ENCODE results near the gene KARS1. TPM values are rescaled to one million over a fixed set of nuclear protein-coding genes. Genes with fewer than 3 reads are reported as not detected.

The KARS1 gene
- total RNA-seq, 3 donors from 2014 or later = 94.3 to 108 (median 103) TPM

DNA sequence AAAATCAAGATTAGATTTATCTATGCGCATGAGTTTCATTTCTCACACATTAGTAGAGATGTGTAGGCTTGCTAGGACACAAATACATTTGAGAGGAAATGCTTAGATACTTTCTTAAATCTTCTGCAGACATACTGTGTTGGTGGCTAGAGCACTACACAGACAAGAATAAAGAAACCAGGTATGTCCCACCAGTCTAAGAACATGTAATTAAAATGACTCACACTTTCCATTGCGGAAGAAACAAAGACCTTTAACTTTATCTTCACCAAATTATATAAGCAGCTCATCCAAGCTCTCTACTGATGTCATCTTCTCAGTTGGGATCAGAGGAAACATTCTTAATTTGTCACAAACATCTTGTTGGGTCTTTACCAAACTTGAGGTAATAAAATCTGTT, 68.7 kb downstream of the KARS1 start:
- no peak for DNase-seq
- no peak for ATAC-seq
- no peaks in the 10 kb centered on the region for H3K4me1 ChIP-seq (ENCODE audit: low read depth)
- TF ChIP-seq, protein P1, sequence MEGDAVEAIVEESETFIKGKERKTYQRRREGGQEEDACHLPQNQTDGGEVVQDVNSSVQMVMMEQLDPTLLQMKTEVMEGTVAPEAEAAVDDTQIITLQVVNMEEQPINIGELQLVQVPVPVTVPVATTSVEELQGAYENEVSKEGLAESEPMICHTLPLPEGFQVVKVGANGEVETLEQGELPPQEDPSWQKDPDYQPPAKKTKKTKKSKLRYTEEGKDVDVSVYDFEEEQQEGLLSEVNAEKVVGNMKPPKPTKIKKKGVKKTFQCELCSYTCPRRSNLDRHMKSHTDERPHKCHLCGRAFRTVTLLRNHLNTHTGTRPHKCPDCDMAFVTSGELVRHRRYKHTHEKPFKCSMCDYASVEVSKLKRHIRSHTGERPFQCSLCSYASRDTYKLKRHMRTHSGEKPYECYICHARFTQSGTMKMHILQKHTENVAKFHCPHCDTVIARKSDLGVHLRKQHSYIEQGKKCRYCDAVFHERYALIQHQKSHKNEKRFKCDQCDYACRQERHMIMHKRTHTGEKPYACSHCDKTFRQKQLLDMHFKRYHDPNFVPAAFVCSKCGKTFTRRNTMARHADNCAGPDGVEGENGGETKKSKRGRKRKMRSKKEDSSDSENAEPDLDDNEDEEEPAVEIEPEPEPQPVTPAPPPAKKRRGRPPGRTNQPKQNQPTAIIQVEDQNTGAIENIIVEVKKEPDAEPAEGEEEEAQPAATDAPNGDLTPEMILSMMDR (IDR thresholded peaks at IDR 0.05) = no peak
- H3K36me3 ChIP-seq (ENCODE audit: low read depth) = no peaks in the 10 kb centered on the region
- no peaks in the 10 kb centered on the region for H3K9me3 ChIP-seq
- intact Hi-C loops (cut with DNase I, micrococcal nuclease) = no loop called here
- H3K4me3 ChIP-seq = no peak overlapping the region

DNA sequence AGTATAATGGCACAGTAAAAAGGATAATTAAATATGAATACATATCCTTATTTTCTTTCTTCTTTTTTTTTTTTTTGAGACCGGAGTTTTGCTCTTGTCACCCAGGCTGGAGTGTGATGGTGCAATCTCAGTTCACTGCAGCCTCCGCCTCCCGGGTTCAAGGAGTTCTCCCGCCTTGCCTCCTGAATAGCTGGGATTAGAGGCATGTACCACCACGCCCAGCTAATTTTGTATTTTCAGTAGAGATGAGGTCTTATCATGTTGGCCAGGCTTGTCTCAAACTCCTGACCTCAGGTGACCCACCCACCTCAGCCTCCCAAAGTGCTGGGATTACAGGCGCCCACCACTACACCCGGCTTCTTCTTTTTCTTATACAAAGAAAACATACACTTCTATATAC, 69.3 kb downstream of the KARS1 start:
- ATAC-seq = no peak
- Histone ChIP-seq H3K9me3 (no peaks in the 10 kb centered on the region), H3K36me3 (ENCODE audit: low read depth) (no peaks in the 10 kb centered on the region), H3K4me3 (no peak overlapping the region), H3K4me1 (ENCODE audit: low read depth) (no peaks in the 10 kb centered on the region)
- TF ChIP-seq, protein P1 (IDR thresholded peaks at IDR 0.05) = no peak
- intact Hi-C loops (cut with DNase I, micrococcal nuclease) = no loop called here
- no peak for DNase-seq

Other genes starting within 250 kb of the KARS1 start
- 100 to 1,000 TPM in 1 of 3 donors, 10 to 100 TPM in 2; 71.9 to 101 (median 72.0) TPM for gene CFDP1, start 214.2 kb downstream of the KARS1 start, total RNA-seq
- 10 to 100 TPM; 46.7 to 76.8 (median 46.7) TPM for gene TMEM170A, start 183.0 kb downstream of the KARS1 start, total RNA-seq
- gene CHST6, start 152.2 kb downstream of the KARS1 start, total RNA-seq = 1 to 10 TPM; 1.8 to 2.9 (median 2.9) TPM
- 100 to 1,000 TPM in 2 of 3 donors, 10 to 100 TPM in 1; 27.4 to 111 (median 105) TPM for gene CHST5, start 111.6 kb downstream of the KARS1 start, total RNA-seq
- gene TMEM231, start 91.4 kb downstream of the KARS1 start, total RNA-seq = 1 to 10 TPM; 4.7 to 7.3 (median 5.5) TPM
- 100 to 1,000 TPM in 2 of 3 donors, 10 to 100 TPM in 1; 81.4 to 110 (median 106) TPM for gene GABARAPL2, start 81.3 kb downstream of the KARS1 start, total RNA-seq
- 10 to 100 TPM; 33.0 to 38.1 (median 35.8) TPM for gene ADAT1, start 24.4 kb downstream of the KARS1 start, total RNA-seq
- 10 to 100 TPM; 26.0 to 49.6 (median 27.7) TPM for gene TERF2IP, start 108 bp upstream of the KARS1 start, total RNA-seq
- gene CPHXL2, start 29.3 kb upstream of the KARS1 start, total RNA-seq = not detected
- not detected for gene DUXB, start 53.8 kb upstream of the KARS1 start, total RNA-seq
- not detected for gene CPHXL, start 78.8 kb upstream of the KARS1 start, total RNA-seq